K562 (cell line): Measurements from ENCODE around the gene CXCL12. TPM values are rescaled to one million over a fixed set of nuclear protein-coding genes. Genes with fewer than 3 reads are reported as not detected.

Experiments
- ATAC-seq: fragments of 200-7000 bp; cut with Tn5 transposase; 3 replicates; pipeline ENCODE4 v1.9.1; 2020; ENCODE audit warnings: moderate library complexity
- BruUV-seq: library from RNA; stranded (reverse); fragments of 400-500 nt; replicated peaks from 2 replicates; lab custom pipeline; 2021; lab: Mats Ljungman, UMichigan
- CTCF ChIA-PET: fragments of 300-600 bp; formaldehyde crosslinking; extraction: SDS; loops from one replicate; lab custom pipeline; 2021; ENCODE audit warnings: low intra/inter-chr PET ratio; lab: Yijun Ruan, JAX
- POLR2A ChIA-PET: fragments of 300-600, 350-650 bp; sonication (Branson Sonifier 250); formaldehyde crosslinking; extraction: SDS; loops from one replicate; lab custom pipeline; 2021; ENCODE audit warnings: antibody characterized with exemption, inconsistent platforms; lab: Yijun Ruan, JAX
- DNase-seq, 4 experiments: peaks; one replicate each; pipeline versions ENCODE4 v3.0.0 to v3.0.0-alpha.2; 2011 to 2018; ENCODE audit warnings: low spot score in 3 of 4, mixed read lengths in 3 of 4; ENCODE audit errors: extremely low read depth in 1 of 4
- FAIRE-seq: peaks from 2 replicates; lab custom pipeline; 2011; peaks lifted over from hg19 to GRCh38; lab: Jason Lieb, UNC
- H2AFZ ChIP-seq: 2 replicates; pipeline ENCODE4 v1.6.0; 2011; ENCODE audit warnings: low read depth, low read length, control low read depth, inconsistent platforms
- H3K27ac ChIP-seq: fragments of 200-600 bp; 3 replicates; pipeline ENCODE4 v1.8.0; 2011; ENCODE audit warnings: low read depth, mild to moderate bottlenecking, control low read depth, inconsistent platforms, low read length, moderate library complexity, mixed read lengths; ENCODE audit errors: extremely low read depth
- H3K27me3 ChIP-seq, 2 experiments: fragments of 300-600 bp in 1 of 2; 2 replicates in 1 of 2; 3 replicates in 1 of 2; pipeline versions ENCODE4 v1.6.0 to v1.8.0; 2011; ENCODE audit warnings: inconsistent platforms in 2 of 2, low read length in 2 of 2, mild to moderate bottlenecking in 1 of 2, mixed read lengths in 1 of 2, moderate library complexity in 1 of 2; ENCODE audit not compliant: control insufficient read depth in 2 of 2, insufficient read depth in 2 of 2
- H3K36me3 ChIP-seq: fragments of 300-600 bp; 3 replicates; pipeline ENCODE4 v1.8.0; 2011; ENCODE audit warnings: mild to moderate bottlenecking, low read length, inconsistent platforms; ENCODE audit not compliant: control insufficient read depth, insufficient read depth
- H3K4me1 ChIP-seq, 2 experiments: fragments of 200-600 bp in 1 of 2; replicated peaks in 1 of 2; 2 replicates in 1 of 2; 3 replicates in 1 of 2; pipeline versions ENCODE4 v1.5.1 to v1.8.0; 2011; ENCODE audit warnings: inconsistent platforms in 2 of 2, low read length in 2 of 2, mild to moderate bottlenecking in 1 of 2, mixed read lengths in 1 of 2, moderate library complexity in 1 of 2; ENCODE audit not compliant: control insufficient read depth in 2 of 2, insufficient read depth in 2 of 2
- H3K4me2 ChIP-seq: 2 replicates; pipeline ENCODE4 v1.6.1; 2011; ENCODE audit warnings: low read length, control low read depth, inconsistent platforms, mixed read lengths; ENCODE audit not compliant: insufficient read depth
- H3K4me3 ChIP-seq: fragments of 200-600 bp; sonication (generic), shearing (Covaris generic); 2 replicates; pipeline ENCODE4 v1.5.1; 2016; ENCODE audit warnings: control low read depth, inconsistent platforms
- H3K79me2 ChIP-seq: fragments of 200-600 bp; 3 replicates; pipeline ENCODE4 v1.8.0; 2011; ENCODE audit warnings: low read length, inconsistent platforms; ENCODE audit not compliant: control insufficient read depth, insufficient read depth
- H3K9ac ChIP-seq, 2 experiments: 2 replicates each; pipeline versions ENCODE4 v1.6.0 to v1.6.1; 2011; ENCODE audit warnings: low read depth in 2 of 2, low read length in 2 of 2, control low read depth in 1 of 2, inconsistent platforms in 1 of 2, mild to moderate bottlenecking in 1 of 2, mixed read lengths in 1 of 2; ENCODE audit not compliant: insufficient read depth in 1 of 2
- H3K9me1 ChIP-seq: one replicate; pipeline ENCODE4 v1.6.0; 2011; ENCODE audit warnings: inconsistent platforms, mild to moderate bottlenecking, low read length, moderate library complexity; ENCODE audit not compliant: control insufficient read depth, insufficient read depth
- H3K9me3 ChIP-seq: replicated peaks from 2 replicates; pipeline ENCODE4 v1.5.1; 2011; ENCODE audit warnings: low read depth, low read length, inconsistent platforms; ENCODE audit not compliant: control insufficient read depth, insufficient read depth
- H4K20me1 ChIP-seq: replicated peaks from 2 replicates; pipeline ENCODE4 v1.6.1; 2011; ENCODE audit warnings: low read length, inconsistent platforms, mixed read lengths; ENCODE audit not compliant: control insufficient read depth, insufficient read depth
- CCAR2 ChIP-seq: fragments of 200-400 bp; formaldehyde crosslinking; IDR thresholded peaks from 2 replicates; pipeline ENCODE4 v1.6.1; 2017; ENCODE audit warnings: mild to moderate bottlenecking, low read depth, low read length
- GABPB2 ChIP-seq: fragments of 250-450 bp; sonication (Bioruptor Pico); conservative IDR thresholded peaks from 2 replicates; pipeline ENCODE4 v1.5.1; 2021; ENCODE audit warnings: mild to moderate bottlenecking
- HDAC1 ChIP-seq, 2 experiments: fragments of 450-650 bp; IDR thresholded peaks; 2 replicates each; pipeline ENCODE4 v1.6.1; 2016 to 2017; ENCODE audit warnings: inconsistent platforms in 1 of 2, mild to moderate bottlenecking in 1 of 2, moderate library complexity in 1 of 2
- HDAC6 ChIP-seq: IDR thresholded peaks from 2 replicates; pipeline ENCODE4 v1.6.1; 2012; ENCODE audit warnings: low read depth, mild to moderate bottlenecking, control low read depth, inconsistent platforms, low read length, moderate library complexity
- JUNB ChIP-seq: fragments of 450-650 bp; formaldehyde crosslinking; conservative IDR thresholded peaks from 2 replicates; pipeline ENCODE4 v1.4.0; 2020; ENCODE audit warnings: mild to moderate bottlenecking
- NONO ChIP-seq, 2 experiments: fragments of 200-400 bp in 1 of 2; fragments of 450-650 bp in 1 of 2; formaldehyde crosslinking in 1 of 2; IDR thresholded peaks; 2 replicates each; pipeline ENCODE4 v1.6.1; 2017; ENCODE audit warnings: low read depth in 2 of 2, mild to moderate bottlenecking in 2 of 2, moderate library complexity in 2 of 2, low read length in 1 of 2
- POLR2AphosphoS5 ChIP-seq: IDR thresholded peaks from 2 replicates; pipeline ENCODE4 v1.6.1; 2011; ENCODE audit warnings: mild to moderate bottlenecking, low read depth, low read length, moderate library complexity; ENCODE audit not compliant: control insufficient read depth, insufficient read depth
- SMARCA4 ChIP-seq: fragments of 450-650 bp; IDR thresholded peaks from 2 replicates; pipeline ENCODE4 v1.6.1; 2016
- TAL1 ChIP-seq: fragments of 450-650 bp; IDR thresholded peaks from 2 replicates; pipeline ENCODE4 v1.6.1; 2016; ENCODE audit warnings: mild to moderate bottlenecking
- TEAD1 ChIP-seq, 2 experiments: fragments of 450-650 bp in 1 of 2; sonication (generic) in 1 of 2; formaldehyde crosslinking; IDR thresholded peaks; 2 replicates each; pipeline versions ENCODE4 v1.4.0 to v1.8.0; 2020 to 2022; ENCODE audit warnings: mild to moderate bottlenecking in 2 of 2, missing genetic modification reagents in 1 of 2
- ZKSCAN1 ChIP-seq: fragments of 150-350 bp; IDR thresholded peaks from 2 replicates; pipeline ENCODE4 v1.6.1; 2016; ENCODE audit warnings: low read depth, low read length
- ZNF175 ChIP-seq: fragments of 200-800 bp; sonication (Bioruptor generic); IDR thresholded peaks from 2 replicates; pipeline ENCODE4 v1.6.1; 2016; ENCODE audit warnings: low read depth, mild to moderate bottlenecking, missing genetic modification characterization, missing compliant biosample characterization
- WGBS: fragments of 100-300 bp; shearing (Covaris generic); methylation state at CpG from one replicate; pipeline ENCODE4 v1.1.6; 2016; ENCODE audit warnings: low coverage, mixed read lengths; ENCODE audit not compliant: insufficient coverage; ENCODE audit errors: missing lambda C conversion rate; 5-methylcytosine and 5-hydroxymethylcytosine counted together
- in situ Hi-C: fragments of 300-500 bp; cut with MboI; formaldehyde crosslinking; loops from 4 replicates; pipeline ENCODE4 v1.15.0; 2018; ENCODE audit warnings: inconsistent platforms, mixed read lengths
- intact Hi-C: fragments of 100-400 bp; cut with micrococcal nuclease; formaldehyde crosslinking; loops from 2 replicates; pipeline ENCODE4 v1.14.2; 2022
- polyA plus RNA-seq, 8 experiments: library from polyadenylated mRNA; depleted of rRNA in 4 of 8; stranded (reverse) in 5 of 8; unstranded in 3 of 8; fragments of >200 nt; fragmentation: Nextera tagmentation in 2 of 8; fragmentation: Illumina TruSeq in 1 of 8; extraction: Ambion mirVana in 2 of 8; extraction: Trizol in 1 of 8; gene quantifications; 2 replicates each; pipeline versions ENCODE4 v1.2.1 to v1.2.3, GENCODE V29; 2011 to 2014; ENCODE audit warnings: inconsistent platforms in 1 of 8, missing spikeins in 1 of 8
- total RNA-seq, 7 experiments: library from RNA; depleted of rRNA in 6 of 7; stranded (reverse); fragments of >200 nt in 6 of 7; fragmentation: Illumina TruSeq in 2 of 7; extraction: Trizol in 2 of 7; gene quantifications; 2 replicates each; pipeline versions ENCODE4 v1.2.1 to v1.2.3, GENCODE V29; 2011 to 2021; ENCODE audit warnings: low replicate concordance in 1 of 7
- TF ChIP-seq, protein P1 (sequence below): fragments of 250-450 bp; sonication (Bioruptor Pico); IDR thresholded peaks from 2 replicates; pipeline ENCODE4 v1.4.0; 2020; ENCODE audit warnings: mild to moderate bottlenecking, moderate library complexity
- TF ChIP-seq, protein P2 (sequence below): fragments of 200-800 bp; sonication (Bioruptor generic); IDR thresholded peaks from 2 replicates; pipeline ENCODE4 v1.6.1; 2017; ENCODE audit warnings: missing genetic modification characterization, missing compliant biosample characterization
- TF ChIP-seq, protein P3 (sequence below): fragments of 450-650 bp; IDR thresholded peaks from 2 replicates; pipeline ENCODE4 v1.6.1; 2014; ENCODE audit warnings: low read depth, mild to moderate bottlenecking, moderate library complexity, borderline replicate concordance

The CXCL12 gene
- total and polyA plus RNA-seq, 9 of the 15 experiments (the other 6 are each of a cell fraction or from before 2014, with no cell fraction given), result 0.18 TPM; not detected in 8

DNA sequence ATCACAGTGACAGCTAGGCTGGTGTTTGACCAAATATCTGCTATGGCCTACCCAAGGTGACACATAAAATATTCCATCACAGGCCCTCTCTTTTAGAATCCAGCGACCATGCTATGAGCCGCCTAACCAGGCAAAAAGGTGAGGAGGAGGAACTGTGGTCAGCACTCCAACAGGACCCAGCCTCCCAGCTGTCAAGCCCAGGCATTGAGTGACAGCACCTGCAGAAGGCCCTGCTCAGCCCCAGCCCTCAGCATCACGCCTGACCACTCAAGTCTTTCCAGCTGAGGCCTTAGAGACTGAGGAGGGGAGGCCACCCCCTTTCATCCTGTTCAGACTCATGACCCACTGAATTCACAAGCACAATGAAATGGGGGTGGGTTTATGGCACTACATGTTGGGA is 43.0 kb downstream of the CXCL12 start (continued):
- TF ChIP-seq HDAC6, result no peak
- no peak for TF ChIP-seq POLR2AphosphoS5
- TF ChIP-seq, protein P1, sequence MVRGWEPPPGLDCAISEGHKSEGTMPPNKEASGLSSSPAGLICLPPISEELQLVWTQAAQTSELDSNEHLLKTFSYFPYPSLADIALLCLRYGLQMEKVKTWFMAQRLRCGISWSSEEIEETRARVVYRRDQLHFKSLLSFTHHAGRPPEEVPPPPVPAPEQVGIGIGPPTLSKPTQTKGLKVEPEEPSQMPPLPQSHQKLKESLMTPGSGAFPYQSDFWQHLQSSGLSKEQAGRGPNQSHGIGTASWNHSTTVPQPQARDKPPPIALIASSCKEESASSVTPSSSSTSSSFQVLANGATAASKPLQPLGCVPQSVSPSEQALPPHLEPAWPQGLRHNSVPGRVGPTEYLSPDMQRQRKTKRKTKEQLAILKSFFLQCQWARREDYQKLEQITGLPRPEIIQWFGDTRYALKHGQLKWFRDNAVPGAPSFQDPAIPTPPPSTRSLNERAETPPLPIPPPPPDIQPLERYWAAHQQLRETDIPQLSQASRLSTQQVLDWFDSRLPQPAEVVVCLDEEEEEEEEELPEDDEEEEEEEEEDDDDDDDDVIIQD, result no peak

DNA sequence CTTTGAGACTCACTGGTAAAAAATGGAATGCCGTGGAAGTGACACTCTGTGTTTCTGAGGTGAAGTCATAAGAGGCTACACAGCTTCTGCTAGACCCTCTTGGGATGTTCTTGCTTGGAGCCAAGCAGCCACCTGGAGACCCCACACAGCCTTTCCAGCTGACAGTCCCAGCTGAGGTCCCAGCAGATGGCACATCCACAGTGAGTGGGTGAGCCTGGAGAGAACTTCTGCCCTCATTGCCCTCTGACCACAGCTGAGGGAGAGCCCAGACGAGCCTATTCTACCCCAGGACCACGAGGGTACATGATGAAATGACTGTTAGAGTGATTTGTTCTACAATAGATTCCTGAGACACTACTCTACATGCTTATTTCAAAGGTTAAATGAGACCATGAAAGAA is 44.3 kb downstream of the CXCL12 start:
- 0% methylated on average over 3 of the region's 3 CpGs for WGBS

More for the DNA sequence above, 44.3 kb downstream of the CXCL12 start:
- Histone ChIP-seq H3K4me2 (no peak overlapping the region), H2AFZ (no peak overlapping the region), H3K36me3 (no peaks in the 10 kb centered on the region), H3K9me1 (no peaks in the 10 kb centered on the region)
- ATAC-seq (no peak), DNase-seq (no peak)
- TF ChIP-seq SMARCA4 (no peak), TEAD1 (CRISPR knock-in tag; IDR thresholded peaks at IDR 0.05) (no peak), TAL1 (no peak), GABPB2 (no peak), CCAR2 (no peak), NONO (IDR thresholded peaks at IDR 0.05; ENCODE audit: low read depth in 2 of 2, low read length in 1 of 2) (no peak), JUNB (CRISPR knock-in tag) (no peak), ZKSCAN1 (no peak), HDAC1 (IDR thresholded peaks at IDR 0.05) (no peak), ZNF175 (no peak)
- TF ChIP-seq, protein P2, sequence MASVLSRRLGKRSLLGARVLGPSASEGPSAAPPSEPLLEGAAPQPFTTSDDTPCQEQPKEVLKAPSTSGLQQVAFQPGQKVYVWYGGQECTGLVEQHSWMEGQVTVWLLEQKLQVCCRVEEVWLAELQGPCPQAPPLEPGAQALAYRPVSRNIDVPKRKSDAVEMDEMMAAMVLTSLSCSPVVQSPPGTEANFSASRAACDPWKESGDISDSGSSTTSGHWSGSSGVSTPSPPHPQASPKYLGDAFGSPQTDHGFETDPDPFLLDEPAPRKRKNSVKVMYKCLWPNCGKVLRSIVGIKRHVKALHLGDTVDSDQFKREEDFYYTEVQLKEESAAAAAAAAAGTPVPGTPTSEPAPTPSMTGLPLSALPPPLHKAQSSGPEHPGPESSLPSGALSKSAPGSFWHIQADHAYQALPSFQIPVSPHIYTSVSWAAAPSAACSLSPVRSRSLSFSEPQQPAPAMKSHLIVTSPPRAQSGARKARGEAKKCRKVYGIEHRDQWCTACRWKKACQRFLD, result no peak
- TF ChIP-seq, protein P3, sequence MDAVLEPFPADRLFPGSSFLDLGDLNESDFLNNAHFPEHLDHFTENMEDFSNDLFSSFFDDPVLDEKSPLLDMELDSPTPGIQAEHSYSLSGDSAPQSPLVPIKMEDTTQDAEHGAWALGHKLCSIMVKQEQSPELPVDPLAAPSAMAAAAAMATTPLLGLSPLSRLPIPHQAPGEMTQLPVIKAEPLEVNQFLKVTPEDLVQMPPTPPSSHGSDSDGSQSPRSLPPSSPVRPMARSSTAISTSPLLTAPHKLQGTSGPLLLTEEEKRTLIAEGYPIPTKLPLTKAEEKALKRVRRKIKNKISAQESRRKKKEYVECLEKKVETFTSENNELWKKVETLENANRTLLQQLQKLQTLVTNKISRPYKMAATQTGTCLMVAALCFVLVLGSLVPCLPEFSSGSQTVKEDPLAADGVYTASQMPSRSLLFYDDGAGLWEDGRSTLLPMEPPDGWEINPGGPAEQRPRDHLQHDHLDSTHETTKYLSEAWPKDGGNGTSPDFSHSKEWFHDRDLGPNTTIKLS, result no peak
- TF ChIP-seq, all 486 proteins: peak for 0
- ChIA-PET POLR2A (interaction anchor here (0.9 kb wide), 1 partner anchor 12 kb away, joined by 3 read pairs; no protein-coding TSS in a partner anchor), CTCF (no interaction called here)
- intact Hi-C loops, result no loop called here
- no peak overlapping the region for H3K9ac ChIP-seq
- no peaks in the 10 kb centered on the region for H3K9me3 ChIP-seq
- BruUV-seq, result no TSS peak
- no peaks in the 10 kb centered on the region for H3K4me1 ChIP-seq
- H3K79me2 ChIP-seq, result no peaks in the 10 kb centered on the region
- no peak overlapping the region for H3K4me3 ChIP-seq
- in situ Hi-C loops, result no loop called here
- H3K27me3 ChIP-seq, result peaks cover 9 to 30% of the 10 kb centered on the region in 2 experiments; a peak in 4 of 5 replicates
- no peak overlapping the region for H3K27ac ChIP-seq
- FAIRE-seq, result no peak
- H4K20me1 ChIP-seq, result no peaks in the 10 kb centered on the region
